CD4-positive, alpha-beta T cell treated with Interleukin-2 at 100 ng/mL for 4 hours (primary cell): ENCODE data around the gene EML1.

Source experiments
- DNase-seq: peaks from one replicate; pipeline ENCODE4 v3.0.0-alpha.2; 2020; ENCODE audit warnings: low spot score

Gene EML1

GRCh38 chr14:99779751-99780150 lies 13.5 kb upstream of the EML1 start:
- DNase-seq: no peak

GRCh38 chr14:99780690-99781089 lies 12.5 kb upstream of the EML1 start:
- DNase-seq: no peak

GRCh38 chr14:99781091-99781490 lies 12.1 kb upstream of the EML1 start:
- no peak for DNase-seq

GRCh38 chr14:99781853-99782610 lies 11.2 kb upstream of the EML1 start:
- no peak for DNase-seq

DNA sequence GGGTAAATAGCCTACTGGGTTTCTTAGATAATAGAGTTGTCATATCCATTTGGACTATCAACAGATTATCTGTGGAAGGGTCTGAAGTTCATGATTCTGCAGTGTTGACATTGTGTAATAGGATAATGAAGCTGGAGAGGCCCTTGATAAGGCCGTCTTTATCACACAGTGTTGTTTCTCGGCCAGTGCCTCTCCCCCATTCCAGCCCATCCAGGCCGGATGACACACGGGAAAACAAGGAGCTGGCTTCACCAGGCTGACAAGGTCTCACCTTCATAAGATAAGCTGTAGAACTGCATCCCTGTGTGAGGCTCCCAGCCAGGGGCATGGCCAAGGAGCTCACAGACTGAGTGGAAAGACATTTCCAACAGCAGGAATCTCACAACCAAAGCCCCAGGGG lies 8.7 kb upstream of the EML1 start:
- DNase-seq: no peak

GRCh38 chr14:99785426-99785825 lies 7.8 kb upstream of the EML1 start:
- no peak for DNase-seq

DNA sequence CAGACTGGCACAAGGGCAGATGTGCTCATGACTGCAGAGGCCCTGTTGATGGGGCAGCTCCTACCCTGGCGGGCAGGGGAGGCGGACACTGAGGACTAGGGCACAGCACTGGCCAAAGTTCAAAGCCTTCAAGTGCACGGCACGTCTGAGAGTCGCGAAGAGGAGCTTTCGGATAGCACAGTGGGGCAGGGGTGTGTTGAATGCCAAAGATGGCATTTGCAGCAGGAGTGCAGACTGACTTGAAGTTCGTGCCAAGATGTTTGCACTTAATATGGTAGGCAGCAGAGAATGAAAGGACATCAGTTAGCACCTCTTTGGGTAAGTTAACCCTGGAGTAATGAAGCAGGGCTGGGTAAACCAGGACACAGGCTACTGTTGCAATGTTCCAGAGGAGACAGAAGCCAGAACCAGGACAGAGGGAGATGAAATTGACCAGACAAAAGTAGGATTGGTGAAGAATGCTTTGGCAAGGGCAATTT lies 6.7 kb upstream of the EML1 start:
- no peak for DNase-seq

- no peak for DNase-seq
These were observed 4.5 kb upstream of the EML1 start for GRCh38 chr14:99788713-99789112.

DNA sequence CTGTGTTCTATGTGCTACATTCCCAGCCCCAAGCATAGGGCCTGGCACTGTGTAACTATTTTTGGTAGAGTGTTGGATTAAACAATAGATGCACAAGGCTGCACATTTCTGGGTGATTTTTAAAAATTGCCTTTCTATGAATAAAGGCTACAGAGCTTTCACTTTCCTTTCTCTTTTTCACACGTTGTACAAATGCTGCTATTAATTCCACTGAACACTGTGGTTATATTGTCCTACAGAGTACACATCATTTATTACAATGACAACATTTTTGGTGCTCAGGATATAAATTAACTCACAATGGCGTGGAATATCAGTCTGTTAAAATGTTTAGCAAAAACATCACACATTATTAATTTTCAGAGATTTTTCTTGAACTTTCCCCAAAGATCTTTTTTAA lies 3.6 kb upstream of the EML1 start:
- DNase-seq: no peak

- no peak for DNase-seq
These were observed 2.8 kb upstream of the EML1 start for GRCh38 chr14:99790201-99790977.

- no peak for DNase-seq
These were observed 2.2 kb upstream of the EML1 start for GRCh38 chr14:99790978-99791376.

GRCh38 chr14:99791476-99792209 lies 1.6 kb upstream of the EML1 start:
- no peak for DNase-seq

- DNase-seq: no peak
These were observed 1.0 kb upstream of the EML1 start for GRCh38 chr14:99792210-99792535.

GRCh38 chr14:99792551-99793212 lies 531 bp upstream of the EML1 start:
- no peak for DNase-seq

DNA sequence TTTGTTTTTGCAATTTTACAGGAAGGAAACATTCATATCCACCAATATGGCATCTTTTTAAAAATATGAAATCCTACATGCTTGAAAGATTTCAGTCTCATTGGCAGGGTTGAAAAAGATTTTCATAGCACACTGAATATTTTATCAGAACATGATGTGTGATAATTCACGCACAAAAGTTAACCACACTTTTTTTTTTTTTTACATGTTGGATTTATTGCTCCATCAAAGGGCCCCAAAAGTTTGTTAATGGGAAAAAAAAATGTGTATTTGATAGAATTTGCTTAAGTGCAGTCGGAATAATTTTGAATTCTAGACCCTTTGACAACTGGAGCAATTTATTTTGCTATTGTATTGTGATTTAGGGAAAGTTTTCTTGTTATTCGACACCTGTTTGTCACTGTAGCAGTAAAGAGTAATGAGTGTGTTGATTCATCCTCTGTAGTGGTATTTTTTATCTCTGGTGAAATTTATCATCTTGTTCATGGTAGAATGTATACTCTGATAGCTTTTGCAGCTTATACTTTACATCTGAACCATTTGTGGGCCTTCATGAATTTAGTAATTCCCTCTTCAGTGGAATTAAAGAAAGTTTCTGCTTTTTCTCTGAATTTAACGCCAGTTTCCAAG lies 1.1 kb downstream of the EML1 start:
- no peak for DNase-seq

DNA sequence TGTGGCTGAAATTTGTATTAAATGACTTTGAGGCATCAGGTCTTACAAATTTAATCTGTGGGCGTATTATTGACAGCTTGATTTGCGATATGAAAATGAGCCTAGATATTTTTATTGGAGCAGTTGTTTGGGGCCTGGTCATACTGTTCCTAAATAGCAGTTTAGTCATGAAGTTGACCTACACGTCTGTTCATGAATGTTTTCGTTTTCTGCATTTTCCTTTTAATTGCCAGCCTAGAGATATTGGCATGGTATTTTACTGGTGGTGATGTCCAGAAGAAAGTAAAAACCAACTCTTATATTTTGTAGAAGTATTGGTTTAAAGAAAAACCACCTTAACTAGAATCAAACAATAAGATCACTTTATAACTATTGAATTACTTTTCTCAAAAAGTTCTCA lies 1.8 kb downstream of the EML1 start:
- no peak for DNase-seq

DNA sequence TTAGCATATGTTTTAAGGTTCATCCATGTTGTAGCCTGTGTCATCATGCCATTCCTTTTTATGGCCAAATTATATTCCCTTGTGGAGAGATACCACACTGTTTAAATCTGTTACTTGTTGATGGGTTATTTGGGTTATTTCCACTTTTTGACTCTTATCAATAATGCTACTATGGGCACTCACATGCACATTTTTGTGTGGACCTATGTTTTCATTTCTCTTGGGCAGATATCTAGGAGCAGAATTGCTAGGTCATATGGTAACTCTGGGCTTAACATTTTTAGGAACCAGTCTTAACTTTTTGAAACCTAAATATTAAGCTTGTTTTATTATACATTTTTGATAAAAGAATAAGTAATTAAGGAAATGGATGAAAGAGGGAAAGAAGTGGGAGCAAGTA lies 4.0 kb downstream of the EML1 start:
- DNase-seq: no peak

GRCh38 chr14:99800781-99801180 lies 7.6 kb downstream of the EML1 start:
- DNase-seq: no peak

DNA sequence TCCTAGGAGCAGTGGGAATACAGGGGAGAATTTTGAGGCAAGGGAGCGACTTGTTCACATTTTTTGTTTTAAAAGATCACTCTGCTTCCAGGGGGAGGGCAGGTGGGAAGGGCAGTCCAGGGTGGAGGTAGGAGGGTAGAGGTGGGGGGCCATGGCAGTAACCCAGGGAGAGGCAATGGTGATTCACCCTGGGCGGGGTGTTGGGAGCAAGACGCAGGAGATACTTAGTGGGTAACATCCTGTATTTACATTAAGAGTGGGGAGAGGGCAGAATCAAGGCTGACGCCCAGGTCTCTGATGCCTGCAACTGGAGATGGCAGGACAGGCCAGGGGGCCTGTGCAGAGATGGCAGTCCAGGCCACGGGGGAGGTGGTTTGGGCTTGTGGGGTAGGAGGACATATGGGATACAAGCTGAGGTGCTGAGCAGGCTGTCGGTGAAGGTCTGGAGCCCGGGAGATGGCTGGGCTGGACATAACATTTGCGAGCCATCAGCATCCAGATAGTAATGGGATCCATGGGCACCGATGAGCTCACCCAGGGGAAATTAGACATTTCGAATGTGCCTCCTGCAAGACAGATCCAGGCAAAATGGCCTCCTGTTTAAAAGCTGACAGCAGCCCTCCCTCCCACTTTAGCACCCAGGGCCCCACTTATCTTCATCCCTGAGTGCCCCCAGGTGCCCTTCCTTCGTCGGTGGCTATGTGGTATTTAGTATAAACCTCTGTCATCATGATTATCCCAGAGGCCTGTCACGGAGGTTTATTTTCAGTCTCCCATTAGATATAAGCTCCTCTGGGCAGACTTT lies 9.3 kb downstream of the EML1 start:
- DNase-seq: no peak

- DNase-seq: no peak
These were observed 10.0 kb downstream of the EML1 start for GRCh38 chr14:99803106-99803775.

DNA sequence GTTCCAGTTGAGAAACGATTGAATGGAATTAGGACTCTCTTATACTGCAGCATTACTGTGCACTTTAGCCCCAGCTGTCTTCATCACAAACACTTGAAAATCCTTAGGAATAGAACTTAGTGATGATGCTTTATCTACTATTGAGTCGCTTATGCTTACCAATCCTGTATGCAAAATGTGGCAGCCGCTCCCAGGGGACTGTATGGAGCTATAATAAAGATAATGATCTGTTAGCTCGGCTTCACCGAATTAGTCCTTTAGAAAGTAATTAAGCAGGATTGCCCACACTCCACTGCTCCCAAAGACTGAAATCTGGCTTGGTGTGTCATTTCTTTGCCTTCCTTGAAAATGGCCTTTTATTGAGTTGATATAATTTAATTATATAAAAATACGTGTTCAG lies 10.6 kb downstream of the EML1 start:
- no peak for DNase-seq
